SK-N-SH treated with all-trans-retinoic acid at 6 μM for 48 hours (cell line): ENCODE data around the gene GRID1.

ENCODE experiments used
- ATAC-seq: fragments of 200-7000 bp; cut with Tn5 transposase; 3 replicates; pipeline ENCODE4 v1.9.1; 2020; ENCODE audit warnings: mild to moderate bottlenecking, moderate library complexity
- ARNTL ChIP-seq: fragments of 450-650 bp; formaldehyde crosslinking; IDR thresholded peaks from 2 replicates; pipeline ENCODE4 v1.5.0; 2020; ENCODE audit warnings: low read depth, mild to moderate bottlenecking, moderate library complexity, borderline replicate concordance
- BACH2 ChIP-seq: fragments of 250-450 bp; sonication (Bioruptor Pico); IDR thresholded peaks from 2 replicates; pipeline ENCODE4 v1.9.0; 2021; ENCODE audit warnings: mild to moderate bottlenecking, borderline replicate concordance
- CREB5 ChIP-seq: fragments of 250-450 bp; sonication (Bioruptor Pico); IDR thresholded peaks from 2 replicates; pipeline ENCODE4 v1.5.1; 2020; ENCODE audit warnings: low read depth, mild to moderate bottlenecking, moderate library complexity
- CSRNP3 ChIP-seq: fragments of 250-450 bp; sonication (Bioruptor Pico); IDR thresholded peaks from 2 replicates; pipeline ENCODE4 v1.5.1; 2021; ENCODE audit warnings: mild to moderate bottlenecking, moderate library complexity
- ESRRG ChIP-seq: fragments of 250-450 bp; sonication (Bioruptor Pico); IDR thresholded peaks from 2 replicates; pipeline ENCODE4 v1.6.1; 2021; ENCODE audit warnings: mild to moderate bottlenecking
- ISL1 ChIP-seq: fragments of 250-450 bp; sonication (Bioruptor Pico); IDR thresholded peaks from 2 replicates; pipeline ENCODE4 v2.1.2; 2022; ENCODE audit warnings: mild to moderate bottlenecking, moderate library complexity
- POU6F1 ChIP-seq: fragments of 250-450 bp; sonication (Bioruptor Pico); IDR thresholded peaks from 2 replicates; pipeline ENCODE4 v1.8.0; 2021; ENCODE audit warnings: low read depth, mild to moderate bottlenecking, moderate library complexity, borderline replicate concordance
- PPARA ChIP-seq: fragments of 250-450 bp; sonication (Bioruptor Pico); IDR thresholded peaks from 2 replicates; pipeline ENCODE4 v1.5.0; 2020; ENCODE audit warnings: mild to moderate bottlenecking, borderline replicate concordance
- RARB ChIP-seq: fragments of 250-450 bp; sonication (Bioruptor Pico); IDR thresholded peaks from 2 replicates; pipeline ENCODE4 v1.8.0; 2021; ENCODE audit warnings: mild to moderate bottlenecking, moderate library complexity
- SNAI2 ChIP-seq: fragments of 250-450 bp; sonication (Bioruptor Pico); IDR thresholded peaks from 2 replicates; pipeline ENCODE4 v1.5.0; 2020; ENCODE audit warnings: mild to moderate bottlenecking, moderate library complexity
- TCF4 ChIP-seq: fragments of 250-450 bp; sonication (Bioruptor Pico); IDR thresholded peaks from 2 replicates; pipeline ENCODE4 v1.8.0; 2021; ENCODE audit warnings: mild to moderate bottlenecking, moderate library complexity, borderline replicate concordance
- TOX ChIP-seq: fragments of 250-450 bp; sonication (Bioruptor Pico); IDR thresholded peaks from 2 replicates; pipeline ENCODE4 v1.8.0; 2021; ENCODE audit warnings: mild to moderate bottlenecking, moderate library complexity, borderline replicate concordance
- TSHZ2 ChIP-seq: fragments of 250-450 bp; sonication (Bioruptor Pico); IDR thresholded peaks from 2 replicates; pipeline ENCODE4 v1.5.0; 2020; ENCODE audit warnings: mild to moderate bottlenecking, moderate library complexity
- ZFP3 ChIP-seq: fragments of 250-450 bp; sonication (Bioruptor Pico); IDR thresholded peaks from 2 replicates; pipeline ENCODE4 v1.5.0; 2020; ENCODE audit warnings: mild to moderate bottlenecking, moderate library complexity
- ZFP30 ChIP-seq: fragments of 450-650 bp; formaldehyde crosslinking; IDR thresholded peaks from 2 replicates; pipeline ENCODE4 v1.5.0; 2022; ENCODE audit warnings: mild to moderate bottlenecking, moderate library complexity
- ZNF565 ChIP-seq: fragments of 450-650 bp; formaldehyde crosslinking; conservative IDR thresholded peaks from 2 replicates; pipeline ENCODE4 v1.5.0; 2020; ENCODE audit warnings: low read depth, mild to moderate bottlenecking, moderate library complexity
- ZNF70 ChIP-seq: fragments of 450-650 bp; formaldehyde crosslinking; IDR thresholded peaks from 2 replicates; pipeline ENCODE4 v1.5.0; 2020; ENCODE audit warnings: mild to moderate bottlenecking, moderate library complexity
- ZNF8 ChIP-seq: fragments of 450-650 bp; formaldehyde crosslinking; IDR thresholded peaks from 2 replicates; pipeline ENCODE4 v1.5.0; 2020; ENCODE audit warnings: mild to moderate bottlenecking, moderate library complexity

The GRID1 gene

GRCh38 chr10:85858776-85859515, 507.6 kb downstream of the GRID1 start:
- TF ChIP-seq PPARA (CRISPR knock-in tag): no peak
- TF ChIP-seq CSRNP3: no peak
- TF ChIP-seq ZNF8: no peak
- TF ChIP-seq ZNF565 (CRISPR knock-in tag): no peak
- TF ChIP-seq POU6F1 (CRISPR knock-in tag): no peak
- no peak for ATAC-seq

- ATAC-seq: no peak
- no peak for TF ChIP-seq ZFP3 (CRISPR knock-in tag)
- no peak for TF ChIP-seq ZNF8
- TF ChIP-seq ARNTL: no peak
- no peak for TF ChIP-seq CREB5
- TF ChIP-seq BACH2 (CRISPR knock-in tag): no peak
- TF ChIP-seq CSRNP3: no peak
- TF ChIP-seq TOX (CRISPR knock-in tag): no peak
- no peak for TF ChIP-seq ESRRG (CRISPR knock-in tag)
- TF ChIP-seq TCF4 (CRISPR knock-in tag): no peak
- no peak for TF ChIP-seq TSHZ2 (CRISPR knock-in tag)
- TF ChIP-seq RARB: no peak
- no peak for TF ChIP-seq PPARA (CRISPR knock-in tag)
- TF ChIP-seq ZNF565 (CRISPR knock-in tag): no peak
- no peak for TF ChIP-seq POU6F1 (CRISPR knock-in tag)
- no peak for TF ChIP-seq ZNF70
- no peak for TF ChIP-seq SNAI2 (CRISPR knock-in tag)
- no peak for TF ChIP-seq ZFP30 (CRISPR knock-in tag)
- no peak for TF ChIP-seq ISL1
These were observed 508.8 kb downstream of the GRID1 start for GRCh38 chr10:85857791-85858190.

- no peak for TF ChIP-seq TCF4 (CRISPR knock-in tag)
- no peak for ATAC-seq
These were observed 509.3 kb downstream of the GRID1 start for GRCh38 chr10:85857305-85857704.
